Type B pancreatic cell (in vitro differentiated cells): ENCODE results near the gene EEF1AKMT1. TPM values are rescaled to one million over a fixed set of nuclear protein-coding genes. Genes with fewer than 3 reads are reported as not detected.

Experiments
- DNase-seq: peaks from one replicate; pipeline ENCODE4 v3.0.0; 2021; ENCODE audit warnings: mixed read lengths; ENCODE audit not compliant: unreplicated experiment; ENCODE audit errors: extremely low spot score
- H3K27ac Mint-ChIP-seq: 2 replicates; pipeline ENCODE4 v1.8.0; 2021; ENCODE audit warnings: mild to moderate bottlenecking, mixed read lengths
- H3K27me3 Mint-ChIP-seq: 2 replicates; pipeline ENCODE4 v1.8.0; 2021; ENCODE audit warnings: mixed read lengths
- H3K36me3 Mint-ChIP-seq: 2 replicates; pipeline ENCODE4 v1.8.0; 2021; ENCODE audit warnings: mixed read lengths
- H3K4me1 Mint-ChIP-seq: one replicate; pipeline ENCODE4 v1.8.0; 2021; ENCODE audit warnings: mixed read lengths; ENCODE audit not compliant: unreplicated experiment
- H3K4me3 Mint-ChIP-seq: 2 replicates; pipeline ENCODE4 v1.8.0; 2021; ENCODE audit warnings: mild to moderate bottlenecking, mixed read lengths
- H3K9me3 Mint-ChIP-seq: 2 replicates; pipeline ENCODE4 v1.8.0; 2021; ENCODE audit warnings: mixed read lengths
- CTCF ChIP-seq: fragments of 200-600 bp; sonication (generic); conservative IDR thresholded peaks from 2 replicates; pipeline ENCODE4 v1.5.0; 2021; ENCODE audit warnings: antibody characterized with exemption, mild to moderate bottlenecking
- total RNA-seq: library from RNA; stranded (reverse); gene quantifications from 2 replicates; pipeline ENCODE4 v1.2.1, GENCODE V29; 2021; ENCODE audit warnings: low replicate concordance

The EEF1AKMT1 gene
- total RNA-seq, 1 donor from 2014 or later, result 11.3 TPM

- Mint-ChIP-seq H3K36me3 (no peaks in the 10 kb centered on the region), H3K27me3 (peaks cover 15% of the 10 kb centered on the region), H3K9me3 (no peaks in the 10 kb centered on the region), H3K27ac (no peak overlapping the region), H3K4me1 (peaks cover 14% of the 10 kb centered on the region), H3K4me3 (no peak overlapping the region)
- DNase-seq, result no peak
- no peak for TF ChIP-seq CTCF
Observed at GRCh38 chr13:20713751-20714150, 60.0 kb downstream of the EEF1AKMT1 start.

- TF ChIP-seq CTCF, result no peak
- no peak for DNase-seq
- Mint-ChIP-seq H3K27ac (no peak overlapping the region), H3K36me3 (no peaks in the 10 kb centered on the region), H3K27me3 (peaks cover 15% of the 10 kb centered on the region), H3K4me1 (peaks cover 14% of the 10 kb centered on the region), H3K4me3 (peak overlapping the region; percentile 65), H3K9me3 (no peaks in the 10 kb centered on the region)
Observed at GRCh38 chr13:20713014-20713376, 60.8 kb downstream of the EEF1AKMT1 start.

GRCh38 chr13:20711301-20712044 is 62.3 kb downstream of the EEF1AKMT1 start:
- no peak for DNase-seq
- TF ChIP-seq CTCF, result no peak
- Mint-ChIP-seq H3K4me3 (no peak overlapping the region), H3K36me3 (no peaks in the 10 kb centered on the region), H3K27me3 (peaks cover 13% of the 10 kb centered on the region), H3K4me1 (peaks cover 9% of the 10 kb centered on the region), H3K9me3 (no peaks in the 10 kb centered on the region), H3K27ac (no peak overlapping the region)

GRCh38 chr13:20709782-20710181 is 64.0 kb downstream of the EEF1AKMT1 start:
- H3K27me3 Mint-ChIP-seq, result peaks cover 15% of the 10 kb centered on the region
- H3K4me3 Mint-ChIP-seq, result no peak overlapping the region
- no peak for TF ChIP-seq CTCF
- H3K36me3 Mint-ChIP-seq, result no peaks in the 10 kb centered on the region
- no peak for DNase-seq
- H3K9me3 Mint-ChIP-seq, result no peaks in the 10 kb centered on the region
- peaks cover 7% of the 10 kb centered on the region for H3K4me1 Mint-ChIP-seq
- no peak overlapping the region for H3K27ac Mint-ChIP-seq

- no peak for TF ChIP-seq CTCF
- Mint-ChIP-seq H3K4me1 (peaks cover 4% of the 10 kb centered on the region), H3K27me3 (peaks cover 16% of the 10 kb centered on the region), H3K36me3 (no peaks in the 10 kb centered on the region), H3K9me3 (no peaks in the 10 kb centered on the region), H3K27ac (no peak overlapping the region), H3K4me3 (no peak overlapping the region)
- no peak for DNase-seq
Observed at GRCh38 chr13:20709369-20709768, 64.4 kb downstream of the EEF1AKMT1 start.

- Mint-ChIP-seq H3K36me3 (no peaks in the 10 kb centered on the region), H3K4me1 (no peaks in the 10 kb centered on the region), H3K27me3 (peaks cover 12% of the 10 kb centered on the region), H3K27ac (no peak overlapping the region), H3K9me3 (no peaks in the 10 kb centered on the region), H3K4me3 (no peak overlapping the region)
- DNase-seq, result no peak
- no peak for TF ChIP-seq CTCF
Observed at GRCh38 chr13:20708216-20708615, 65.5 kb downstream of the EEF1AKMT1 start.
